WTC11 (cell line): ENCODE results near the gene MAX. TPM values are rescaled to one million over a fixed set of nuclear protein-coding genes. Genes with fewer than 3 reads are reported as not detected.

ENCODE experiments used
- ATAC-seq: fragments of 200-7000 bp; cut with Tn5 transposase; 2 replicates; pipeline ENCODE4 v1.10.0; 2021; ENCODE audit warnings: mild to moderate bottlenecking, moderate library complexity
- Bru-seq: library from RNA; stranded (reverse); fragments of 400-500 nt; gene quantifications from one replicate; lab custom pipeline; 2021; lab: Mats Ljungman, UMichigan
- CTCF ChIA-PET: fragments of 300-600 bp; sonication (Branson Sonifier 250); formaldehyde crosslinking; loops from one replicate; lab custom pipeline; 2021; ENCODE audit warnings: antibody characterized with exemption; lab: Charles Lee
- POLR2A ChIA-PET: fragments of 350-600 bp; sonication (Branson Sonifier 250); formaldehyde crosslinking; loops from one replicate; lab custom pipeline; 2021; ENCODE audit warnings: antibody characterized with exemption; lab: Charles Lee
- DNase-seq: peaks from one replicate; pipeline ENCODE4 v3.0.0; 2021; ENCODE audit warnings: low spot score
- H3K27ac Mint-ChIP-seq: 2 replicates; pipeline ENCODE4 v1.8.0; 2021; ENCODE audit warnings: mixed read lengths
- H3K27me3 Mint-ChIP-seq: 2 replicates; pipeline ENCODE4 v1.8.0; 2021; ENCODE audit warnings: low read depth, mild to moderate bottlenecking, moderate library complexity, mixed read lengths
- H3K36me3 Mint-ChIP-seq: 2 replicates; pipeline ENCODE4 v1.8.0; 2021; ENCODE audit warnings: mixed read lengths
- H3K4me1 Mint-ChIP-seq: 2 replicates; pipeline ENCODE4 v1.8.0; 2022; ENCODE audit warnings: mixed read lengths
- H3K4me3 Mint-ChIP-seq: 2 replicates; pipeline ENCODE4 v1.8.0; 2021; ENCODE audit warnings: mild to moderate bottlenecking, moderate library complexity, mixed read lengths
- H3K9me3 Mint-ChIP-seq: 2 replicates; pipeline ENCODE4 v1.8.0; 2021; ENCODE audit warnings: mixed read lengths
- ATF2 ChIP-seq: sonication (generic); formaldehyde crosslinking; IDR thresholded peaks from 2 replicates; pipeline ENCODE4 v1.8.1; 2022; ENCODE audit warnings: low read depth, missing genetic modification reagents, borderline replicate concordance
- CBFB ChIP-seq: sonication (generic); formaldehyde crosslinking; IDR thresholded peaks from 2 replicates; pipeline ENCODE4 v1.8.1; 2022; ENCODE audit warnings: mild to moderate bottlenecking, low read depth, missing genetic modification reagents
- EMX1 ChIP-seq: fragments of 250-450 bp; sonication (Bioruptor Pico); IDR thresholded peaks from 2 replicates; pipeline ENCODE4 v1.8.0; 2021; ENCODE audit warnings: mild to moderate bottlenecking
- FOXK1 ChIP-seq: sonication (generic); formaldehyde crosslinking; IDR thresholded peaks from 2 replicates; pipeline ENCODE4 v1.8.0; 2022; ENCODE audit warnings: mild to moderate bottlenecking, moderate library complexity, missing genetic modification reagents
- JUN ChIP-seq: sonication (generic); formaldehyde crosslinking; IDR thresholded peaks from 2 replicates; pipeline ENCODE4 v1.8.0; 2023; ENCODE audit warnings: mild to moderate bottlenecking, missing genetic modification reagents
- MAX ChIP-seq: sonication (generic); formaldehyde crosslinking; IDR thresholded peaks from 2 replicates; pipeline ENCODE4 v1.8.0; 2022; ENCODE audit warnings: mild to moderate bottlenecking, missing genetic modification reagents
- NFE2L1 ChIP-seq: sonication (generic); formaldehyde crosslinking; IDR thresholded peaks from 2 replicates; pipeline ENCODE4 v1.8.1; 2023; ENCODE audit warnings: missing genetic modification reagents
- NR1H2 ChIP-seq: sonication (generic); formaldehyde crosslinking; IDR thresholded peaks from 2 replicates; pipeline ENCODE4 v1.9.0; 2021; ENCODE audit warnings: mild to moderate bottlenecking, moderate library complexity, missing genetic modification reagents
- PREB ChIP-seq: sonication (generic); formaldehyde crosslinking; IDR thresholded peaks from 2 replicates; pipeline ENCODE4 v1.8.1; 2022; ENCODE audit warnings: mild to moderate bottlenecking, missing genetic modification reagents, moderate library complexity, borderline replicate concordance
- SP1 ChIP-seq: sonication (generic); formaldehyde crosslinking; conservative IDR thresholded peaks from 2 replicates; pipeline ENCODE4 v1.8.1; 2022; ENCODE audit warnings: missing genetic modification reagents
- TEAD4 ChIP-seq: sonication (generic); formaldehyde crosslinking; IDR thresholded peaks from 2 replicates; pipeline ENCODE4 v1.8.0; 2022; ENCODE audit warnings: mild to moderate bottlenecking, missing genetic modification reagents
- ZNF138 ChIP-seq: sonication (generic); formaldehyde crosslinking; conservative IDR thresholded peaks from 2 replicates; pipeline ENCODE4 v1.8.1; 2022; ENCODE audit warnings: mild to moderate bottlenecking, moderate library complexity, missing genetic modification reagents
- ZNF532 ChIP-seq: fragments of 250-450 bp; sonication (Bioruptor Pico); IDR thresholded peaks from 2 replicates; pipeline ENCODE4 v1.9.0; 2021; ENCODE audit warnings: mild to moderate bottlenecking, borderline replicate concordance
- long read RNA-seq, 3 experiments: library from RNA in 1 of 3; library from capped mRNA in 1 of 3; library from polyadenylated mRNA in 1 of 3; unstranded in 2 of 3; stranded (forward) in 1 of 3; transcript quantifications; one replicate each; pipeline ENCODE4 v2.0.0, GENCODE V29; 2021
- total RNA-seq: library from RNA; stranded (reverse); gene quantifications from 3 replicates; pipeline ENCODE4 v1.2.3, GENCODE V29; 2021
- TF ChIP-seq, protein P1 (sequence below): sonication (generic); formaldehyde crosslinking; IDR thresholded peaks from 2 replicates; pipeline ENCODE4 v1.8.0; 2022; ENCODE audit warnings: mild to moderate bottlenecking, missing genetic modification reagents
- TF ChIP-seq, protein P2 (sequence below): sonication (generic); formaldehyde crosslinking; IDR thresholded peaks from 2 replicates; pipeline ENCODE4 v1.8.1; 2023; ENCODE audit warnings: mild to moderate bottlenecking, missing genetic modification reagents, moderate library complexity
- TF ChIP-seq, protein P3 (sequence below): fragments of 250-450 bp; sonication (Bioruptor Pico); IDR thresholded peaks from 2 replicates; pipeline ENCODE4 v1.9.0; 2021; ENCODE audit warnings: mild to moderate bottlenecking

MAX gene, protein sequence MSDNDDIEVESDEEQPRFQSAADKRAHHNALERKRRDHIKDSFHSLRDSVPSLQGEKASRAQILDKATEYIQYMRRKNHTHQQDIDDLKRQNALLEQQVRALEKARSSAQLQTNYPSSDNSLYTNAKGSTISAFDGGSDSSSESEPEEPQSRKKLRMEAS
- 51.2 to 58.5 TPM (median 57.6 TPM) in 3 replicates for total RNA-seq
- Bru-seq, nascent RNA: percentile 74 among the genes with signal in this experiment
- long read RNA-seq, experiment 1, transcript MAX-201 (4 exons, 897 nt): minor isoform, 5 of 178 reads
- long read RNA-seq, experiment 1, transcript MAX-204 (4 exons, 1,973 nt): major isoform, 89 of 178 reads
- long read RNA-seq, experiment 1, transcript MAX-205 (5 exons, 1,546 nt): minor isoform, 58 of 178 reads
- long read RNA-seq, experiment 1, partial matches to known transcripts: 1 of 178 reads
- long read RNA-seq, experiment 1, other reads (novel, unspliced or antisense): 16 of 178 reads
- long read RNA-seq, experiment 2, transcript MAX-204 (4 exons, 1,973 nt): major isoform, 9 of 23 reads
- long read RNA-seq, experiment 2, partial matches to known transcripts: 0 of 23 reads
- long read RNA-seq, experiment 2, other reads (novel, unspliced or antisense): 11 of 23 reads
- long read RNA-seq, experiment 3, transcript MAX-205 (5 exons, 1,546 nt): minor isoform, 22 of 70 reads
- long read RNA-seq, experiment 3, transcript MAX-204 (4 exons, 1,973 nt): major isoform, 27 of 70 reads
- long read RNA-seq, experiment 3, transcript MAX-201 (4 exons, 897 nt): minor isoform, 10 of 70 reads
- long read RNA-seq, experiment 3, partial matches to known transcripts: 1 of 70 reads
- long read RNA-seq, experiment 3, other reads (novel, unspliced or antisense): 8 of 70 reads

DNA sequence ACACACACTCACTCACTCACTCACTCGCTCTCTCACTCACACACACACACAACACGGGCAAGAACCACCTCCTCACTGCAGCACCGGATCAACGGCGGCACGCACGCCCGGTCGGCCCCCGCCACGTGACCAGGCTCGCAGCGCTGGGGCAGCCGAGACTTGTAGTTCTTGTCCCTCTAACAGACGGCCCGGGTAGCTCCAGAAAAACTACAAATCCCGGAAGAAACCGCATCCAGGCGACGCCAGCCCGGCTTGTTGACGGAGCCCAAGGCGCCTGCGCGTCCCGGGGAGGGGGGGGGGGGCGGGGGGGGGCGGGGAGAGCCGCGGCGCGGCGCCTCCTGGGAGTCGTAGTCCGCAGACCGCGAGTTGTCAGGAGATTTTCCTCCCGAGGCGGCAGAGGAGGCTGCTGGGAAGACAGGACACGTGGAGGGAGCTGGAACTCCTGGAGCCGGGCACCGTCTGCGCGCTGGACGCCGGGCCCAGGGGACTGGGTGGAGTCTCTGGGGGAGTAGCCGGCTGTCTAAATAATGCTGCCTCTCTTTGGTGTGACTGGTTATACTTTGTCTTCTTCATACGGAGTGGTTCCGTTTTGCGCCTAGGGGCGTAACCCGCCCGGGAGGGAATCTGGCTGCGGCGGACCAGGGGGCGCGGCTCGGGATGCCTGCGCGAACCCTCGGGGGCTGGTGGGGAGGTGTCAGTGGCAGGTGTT is at the start of gene MAX:
MAX (minus strand) TSS at position 77 of the 709 bp plus-strand sequence. CDS start 178 bp downstream, outside the sequence.
- peak within 1 kb of the TSS; percentile 89 for H3K4me3 Mint-ChIP-seq
- H3K4me1 Mint-ChIP-seq: peaks cover 16% of the 10 kb centered on the region
- TF ChIP-seq, protein P1, sequence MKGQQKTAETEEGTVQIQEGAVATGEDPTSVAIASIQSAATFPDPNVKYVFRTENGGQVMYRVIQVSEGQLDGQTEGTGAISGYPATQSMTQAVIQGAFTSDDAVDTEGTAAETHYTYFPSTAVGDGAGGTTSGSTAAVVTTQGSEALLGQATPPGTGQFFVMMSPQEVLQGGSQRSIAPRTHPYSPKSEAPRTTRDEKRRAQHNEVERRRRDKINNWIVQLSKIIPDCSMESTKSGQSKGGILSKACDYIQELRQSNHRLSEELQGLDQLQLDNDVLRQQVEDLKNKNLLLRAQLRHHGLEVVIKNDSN (CRISPR knock-in tag): peak; percentile 98
- TF ChIP-seq ZNF138 (CRISPR knock-in tag) (no peak), SP1 (CRISPR knock-in tag) (peak; percentile 64; the same call in 1 of the 2 replicates), ZNF532 (CRISPR knock-in tag) (0 out of 2 replicates have a peak, but pooled peaks have one; percentile 57), EMX1 (CRISPR knock-in tag) (no peak), NR1H2 (CRISPR knock-in tag) (no peak), FOXK1 (peak; percentile 94), TEAD4 (no peak), PREB (CRISPR knock-in tag) (no peak), ATF2 (CRISPR knock-in tag) (no peak), MAX (peak; percentile 78; the same call in 1 of the 2 replicates), CBFB (CRISPR knock-in tag) (no peak), NFE2L1 (CRISPR knock-in tag) (no peak), JUN (CRISPR knock-in tag) (no peak)
- TF ChIP-seq, protein P2, sequence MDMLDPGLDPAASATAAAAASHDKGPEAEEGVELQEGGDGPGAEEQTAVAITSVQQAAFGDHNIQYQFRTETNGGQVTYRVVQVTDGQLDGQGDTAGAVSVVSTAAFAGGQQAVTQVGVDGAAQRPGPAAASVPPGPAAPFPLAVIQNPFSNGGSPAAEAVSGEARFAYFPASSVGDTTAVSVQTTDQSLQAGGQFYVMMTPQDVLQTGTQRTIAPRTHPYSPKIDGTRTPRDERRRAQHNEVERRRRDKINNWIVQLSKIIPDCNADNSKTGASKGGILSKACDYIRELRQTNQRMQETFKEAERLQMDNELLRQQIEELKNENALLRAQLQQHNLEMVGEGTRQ (CRISPR knock-in tag): peak; percentile 97
- TF ChIP-seq, protein P3, sequence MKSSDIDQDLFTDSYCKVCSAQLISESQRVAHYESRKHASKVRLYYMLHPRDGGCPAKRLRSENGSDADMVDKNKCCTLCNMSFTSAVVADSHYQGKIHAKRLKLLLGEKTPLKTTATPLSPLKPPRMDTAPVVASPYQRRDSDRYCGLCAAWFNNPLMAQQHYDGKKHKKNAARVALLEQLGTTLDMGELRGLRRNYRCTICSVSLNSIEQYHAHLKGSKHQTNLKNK (CRISPR knock-in tag): no peak
- peak within 1 kb of the TSS; percentile 98 for H3K27ac Mint-ChIP-seq
- DNase-seq (peak; percentile 96), ATAC-seq (peak; percentile 90)
- no peaks in the 10 kb centered on the region for H3K27me3 Mint-ChIP-seq
- peaks cover 9% of the 10 kb centered on the region for H3K36me3 Mint-ChIP-seq
- no peaks in the 10 kb centered on the region for H3K9me3 Mint-ChIP-seq
- ChIA-PET POLR2A (interaction anchor here (0.5 to 1.9 kb wide), 5 partner anchors 116 to 1548 kb away, joined by 3 to 5 read pairs (median 3); partner anchors contain the start of gene FNTB), CTCF (interaction anchor here (0.5 to 1.3 kb wide), 9 partner anchors 8 to 722 kb away, joined by 3 to 14 read pairs (median 3); partner anchors contain the start of genes FNTB and FUT8)
